HCT116 (cell line): Measurements from ENCODE around the gene TMEM214. TPM values are rescaled to one million over a fixed set of nuclear protein-coding genes. Genes with fewer than 3 reads are reported as not detected.

ENCODE experiments used
- ATAC-seq: fragments of 200-7000 bp; cut with Tn5 transposase; 2 replicates; pipeline ENCODE4 v1.9.1; 2020; ENCODE audit warnings: mild to moderate bottlenecking, moderate library complexity
- BruUV-seq: library from RNA; stranded (reverse); fragments of 400-500 nt; replicated peaks from 2 replicates; lab custom pipeline; 2021; lab: Mats Ljungman, UMichigan
- CTCF ChIA-PET: fragments of 300-600 bp; sonication (Branson Sonifier 250); formaldehyde crosslinking; loops from one replicate; lab custom pipeline; 2021; ENCODE audit warnings: antibody characterized with exemption; lab: Charles Lee
- POLR2A ChIA-PET: fragments of 300-600, 350-600 bp; sonication (Branson Sonifier 250); formaldehyde crosslinking; loops from one replicate; lab custom pipeline; 2021; ENCODE audit warnings: antibody characterized with exemption; lab: Charles Lee
- RAD21 ChIA-PET, 2 experiments: fragments of 300-600 bp; sonication (Branson Sonifier 250); formaldehyde crosslinking; loops; one replicate each; lab custom pipeline; 2023; ENCODE audit warnings: low total read pairs in 2 of 2; ENCODE audit not compliant: uncharacterized antibody in 2 of 2, unreplicated experiment in 2 of 2, low non-redundant PET in 1 of 2; lab: Charles Lee
- DNase-seq: peaks from one replicate; pipeline ENCODE4 v3.0.0-alpha.2; 2010; ENCODE audit warnings: low read depth, low spot score
- H2AFZ ChIP-seq: fragments of 200-600 bp; shearing (Covaris generic), sonication (generic); 2 replicates; pipeline ENCODE4 v1.6.1; 2017; ENCODE audit warnings: low read depth, mixed run types, mixed read lengths, antibody characterized with exemption, low read length; ENCODE audit not compliant: poor library complexity, severe bottlenecking
- H3K27ac ChIP-seq: 2 replicates; pipeline ENCODE4 v1.5.1; 2012; ENCODE audit warnings: low read depth, low read length
- H3K27me3 ChIP-seq: fragments of 200-600 bp; sonication (generic); 2 replicates; pipeline ENCODE4 v1.6.1; 2016; ENCODE audit warnings: mixed run types, low read length, mixed read lengths; ENCODE audit not compliant: insufficient read depth
- H3K36me3 ChIP-seq, 2 experiments: fragments of 200-500 bp in 1 of 2; fragments of 200-600 bp in 1 of 2; sonication (Bioruptor generic) in 1 of 2; sonication (generic) in 1 of 2; 2 replicates each; pipeline versions ENCODE4 v1.5.1 to v1.6.1; 2014 to 2016; ENCODE audit warnings: low read length in 2 of 2, inconsistent platforms in 1 of 2, mixed read lengths in 1 of 2, mixed run types in 1 of 2; ENCODE audit not compliant: insufficient read depth in 2 of 2, control insufficient read depth in 1 of 2
- H3K4me1 ChIP-seq, 2 experiments: fragments of 200-600 bp in 1 of 2; sonication (generic) in 1 of 2; 2 replicates each; pipeline versions ENCODE4 v1.5.1 to v1.6.1; 2012 to 2017; ENCODE audit warnings: low read length in 2 of 2, inconsistent platforms in 1 of 2, mild to moderate bottlenecking in 1 of 2, mixed read lengths in 1 of 2, mixed run types in 1 of 2, moderate library complexity in 1 of 2; ENCODE audit not compliant: insufficient read depth in 2 of 2, control insufficient read depth in 1 of 2
- H3K4me2 ChIP-seq: fragments of 200-600 bp; sonication (generic); 2 replicates; pipeline ENCODE4 v1.6.1; 2017; ENCODE audit warnings: mixed run types, low read length, mixed read lengths
- H3K4me3 ChIP-seq, 2 experiments: fragments of 200-600 bp in 1 of 2; sonication (generic) in 1 of 2; replicated peaks in 1 of 2; 2 replicates each; pipeline ENCODE4 v1.5.1; 2011 to 2016; ENCODE audit warnings: low read length in 2 of 2, control low read depth in 1 of 2, low read depth in 1 of 2, mild to moderate bottlenecking in 1 of 2, mixed read lengths in 1 of 2, mixed run types in 1 of 2
- H3K79me2 ChIP-seq: fragments of 200-600 bp; sonication (generic); 2 replicates; pipeline ENCODE4 v1.6.1; 2017; ENCODE audit warnings: mild to moderate bottlenecking, mixed run types, low read length, moderate library complexity, mixed read lengths; ENCODE audit not compliant: insufficient read depth
- H3K9ac ChIP-seq: fragments of 200-600 bp; sonication (generic); 2 replicates; pipeline ENCODE4 v1.6.1; 2016; ENCODE audit warnings: low read length, mixed read lengths
- H3K9me2 ChIP-seq: fragments of 200-600 bp; sonication (generic), shearing (Covaris generic); 2 replicates; pipeline ENCODE4 v1.6.1; 2017; ENCODE audit warnings: mixed run types, mild to moderate bottlenecking, moderate library complexity; ENCODE audit not compliant: insufficient read depth
- H3K9me3 ChIP-seq, 2 experiments: fragments of 200-500 bp in 1 of 2; fragments of 200-600 bp in 1 of 2; sonication (Bioruptor generic) in 1 of 2; sonication (generic) in 1 of 2; 2 replicates each; pipeline ENCODE4 v1.6.1; 2014 to 2017; ENCODE audit warnings: low read length in 2 of 2, mixed read lengths in 2 of 2, inconsistent platforms in 1 of 2, low read depth in 1 of 2, mild to moderate bottlenecking in 1 of 2, mixed run types in 1 of 2, moderate library complexity in 1 of 2; ENCODE audit not compliant: control insufficient read depth in 1 of 2, insufficient read depth in 1 of 2
- H4K20me1 ChIP-seq: fragments of 200-600 bp; sonication (generic), shearing (Covaris generic); 2 replicates; pipeline ENCODE4 v1.6.1; 2017; ENCODE audit warnings: mixed run types, mild to moderate bottlenecking, moderate library complexity; ENCODE audit not compliant: insufficient read depth
- CEBPB ChIP-seq: IDR thresholded peaks from 2 replicates; pipeline ENCODE4 v1.6.1; 2012; ENCODE audit warnings: low read depth
- CTCF ChIP-seq, 3 experiments: fragments of 200-600 bp in 1 of 3; sonication (generic) in 1 of 3; IDR thresholded peaks in 2 of 3; conservative IDR thresholded peaks in 1 of 3; 2 replicates each; pipeline ENCODE4 v1.5.1; 2012 to 2017; ENCODE audit warnings: low read depth in 2 of 3, low read length in 2 of 3, antibody characterized with exemption in 1 of 3, borderline replicate concordance in 1 of 3, control low read depth in 1 of 3, mild to moderate bottlenecking in 1 of 3, mixed read lengths in 1 of 3, mixed run types in 1 of 3, moderate library complexity in 1 of 3; ENCODE audit not compliant: insufficient read depth in 1 of 3
- POLR2AphosphoS5 ChIP-seq: IDR thresholded peaks from 2 replicates; pipeline ENCODE4 v1.6.1; 2011; ENCODE audit warnings: mild to moderate bottlenecking, low read depth, low read length, moderate library complexity
- RAD21 ChIP-seq: IDR thresholded peaks from 2 replicates; pipeline ENCODE4 v1.6.1; 2012; ENCODE audit warnings: low read depth, mild to moderate bottlenecking
- SRF ChIP-seq: IDR thresholded peaks from 2 replicates; pipeline ENCODE4 v1.6.1; 2012; ENCODE audit warnings: low read depth
- YY1 ChIP-seq: IDR thresholded peaks from 2 replicates; pipeline ENCODE4 v1.6.1; 2011; ENCODE audit warnings: low read length, low read depth, moderate library complexity, mild to moderate bottlenecking; ENCODE audit not compliant: insufficient replicate concordance; ENCODE audit errors: extremely low read depth
- intact Hi-C: fragments of 100-400 bp; cut with micrococcal nuclease; formaldehyde crosslinking; loops from 2 replicates; pipeline ENCODE4 v1.10.0; 2022
- total RNA-seq: library from RNA; stranded (reverse); gene quantifications from one replicate; pipeline ENCODE4 v1.2.1, GENCODE V29; 2021; ENCODE audit not compliant: unreplicated experiment

TMEM214 gene
- total RNA-seq, 1 experiment from 2014 or later: 69.8 TPM

DNA sequence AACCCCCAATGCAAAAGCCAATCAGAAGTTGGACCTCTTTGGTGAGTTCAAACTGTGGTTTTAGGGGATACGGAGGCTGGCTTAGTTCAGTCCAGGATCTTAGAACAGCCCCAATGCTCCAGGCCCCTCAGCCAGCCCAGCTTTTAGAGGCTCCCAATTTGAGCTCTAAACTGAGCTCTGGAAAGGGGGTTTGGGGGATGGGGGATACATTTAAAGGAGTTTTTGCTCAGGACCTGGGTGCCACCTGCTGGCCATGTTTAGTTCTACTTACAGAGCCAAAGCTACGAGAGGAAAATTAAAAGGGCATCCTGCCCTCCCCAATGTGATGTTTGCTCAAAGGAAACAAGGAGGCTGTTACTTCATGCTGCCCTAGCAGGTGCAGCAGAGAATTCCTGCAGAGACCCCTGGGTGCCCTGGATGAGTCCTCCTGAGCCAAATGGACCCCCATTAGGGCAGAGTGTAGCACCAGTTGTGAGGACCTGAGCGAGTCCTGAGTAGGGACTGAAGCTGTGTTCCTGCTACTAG lies 15.9 kb upstream of the TMEM214 start:
- Histone ChIP-seq H3K4me1 (peaks cover 25 to 50% of the 10 kb centered on the region in 2 experiments), H3K4me3 (no peak overlapping the region), H3K9me3 (no peaks in the 10 kb centered on the region), H3K27me3 (no peaks in the 10 kb centered on the region), H2AFZ (no peak overlapping the region), H3K79me2 (peaks cover 3% of the 10 kb centered on the region; the same call in 1 of the 2 replicates), H3K9ac (no peak overlapping the region), H3K27ac (no peak overlapping the region)
- POLR2A ChIA-PET: interaction anchor here (2.4 kb wide), 1 partner anchor 54 kb away, joined by 14 read pairs; no protein-coding TSS in a partner anchor
- peak; percentile 74 for ATAC-seq
- CTCF ChIA-PET: interaction anchor here (0.6 to 7.7 kb wide), 16 partner anchors 22 to 376 kb away, joined by 3 to 154 read pairs (median 4); partner anchors contain the start of genes CIB4 and DPYSL5
- TF ChIP-seq CTCF (IDR thresholded peaks at IDR 0.05 in 2 of 3, conservative IDR thresholded peaks at IDR 0.05 in 1 of 3; ENCODE audit: borderline replicate concordance in 1 of 3, insufficient read depth in 1 of 3, low read depth in 2 of 3, low read length in 2 of 3): peak; percentile 68 to 85 (median 84)
- peak; percentile 92 for TF ChIP-seq RAD21
- no peak for TF ChIP-seq CEBPB
- no peak for TF ChIP-seq YY1
- no peak for TF ChIP-seq SRF
- 0 out of 2 replicates have a peak, but pooled peaks have one; percentile 21 for TF ChIP-seq POLR2AphosphoS5
- TF ChIP-seq, all 23 proteins: peak for 3
- Histone ChIP-seq H3K9me2 (no peaks in the 10 kb centered on the region), H4K20me1 (no peaks in the 10 kb centered on the region), H3K36me3 (no peaks in the 10 kb centered on the region), H3K4me2 (0 out of 2 replicates have a peak overlapping the region, but pooled peaks have one; percentile 26)
- intact Hi-C loops: loop anchor here (1.0 to 2.0 kb wide), 3 partner anchors 56 to 286 kb away; no protein-coding TSS in a partner anchor
- peak; percentile 50 for DNase-seq
- no TSS peak for BruUV-seq
- RAD21 ChIA-PET: interaction anchor here (0.6 to 3.2 kb wide), 5 partner anchors 55 to 334 kb away, joined by 3 to 32 read pairs (median 8); no protein-coding TSS in a partner anchor
